ENCODE results near the gene CST9.

DNA sequence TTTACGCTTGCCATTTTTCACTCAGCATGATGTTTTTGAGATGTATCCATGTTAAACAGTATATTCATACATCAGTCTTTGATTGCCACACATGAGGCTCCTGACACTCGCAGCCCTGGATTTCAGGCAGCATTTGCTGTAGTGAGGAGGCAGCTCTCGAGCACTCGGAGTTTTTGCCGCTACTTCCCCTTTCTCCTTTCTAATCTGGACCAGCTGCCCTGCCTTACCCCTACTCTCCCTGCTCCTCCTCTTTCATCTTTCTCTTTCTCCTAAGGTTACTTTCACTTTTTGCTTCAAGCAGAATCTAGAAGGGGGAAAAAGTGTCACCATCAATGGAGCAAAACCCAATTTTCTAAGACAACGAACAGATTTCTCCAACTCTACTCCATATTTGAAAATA is 37.9 kb upstream of the CST9 start:
- TF ChIP-seq EZH2 (IDR thresholded peaks at IDR 0.05; ENCODE audit: borderline replicate concordance) (no peak), EZH2phosphoT487 (IDR thresholded peaks at IDR 0.05; ENCODE audit: low read depth, severe bottlenecking, unreplicated experiment) (no peak)
- TF ChIP-seq, protein P1, sequence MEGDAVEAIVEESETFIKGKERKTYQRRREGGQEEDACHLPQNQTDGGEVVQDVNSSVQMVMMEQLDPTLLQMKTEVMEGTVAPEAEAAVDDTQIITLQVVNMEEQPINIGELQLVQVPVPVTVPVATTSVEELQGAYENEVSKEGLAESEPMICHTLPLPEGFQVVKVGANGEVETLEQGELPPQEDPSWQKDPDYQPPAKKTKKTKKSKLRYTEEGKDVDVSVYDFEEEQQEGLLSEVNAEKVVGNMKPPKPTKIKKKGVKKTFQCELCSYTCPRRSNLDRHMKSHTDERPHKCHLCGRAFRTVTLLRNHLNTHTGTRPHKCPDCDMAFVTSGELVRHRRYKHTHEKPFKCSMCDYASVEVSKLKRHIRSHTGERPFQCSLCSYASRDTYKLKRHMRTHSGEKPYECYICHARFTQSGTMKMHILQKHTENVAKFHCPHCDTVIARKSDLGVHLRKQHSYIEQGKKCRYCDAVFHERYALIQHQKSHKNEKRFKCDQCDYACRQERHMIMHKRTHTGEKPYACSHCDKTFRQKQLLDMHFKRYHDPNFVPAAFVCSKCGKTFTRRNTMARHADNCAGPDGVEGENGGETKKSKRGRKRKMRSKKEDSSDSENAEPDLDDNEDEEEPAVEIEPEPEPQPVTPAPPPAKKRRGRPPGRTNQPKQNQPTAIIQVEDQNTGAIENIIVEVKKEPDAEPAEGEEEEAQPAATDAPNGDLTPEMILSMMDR (IDR thresholded peaks at IDR 0.05; ENCODE audit: poor library complexity) = no peak

Data from hepatocyte (in vitro differentiated cells).